ENCODE measurements around the gene BSCL2.

Gene BSCL2

GRCh38 chr11:62689421-62690183 lies 17.6 kb downstream of the BSCL2 start, which contains the start of gene LRRN4CL:
Gene LRRN4CL (minus strand): TSS chr11:62689530. CDS start chr11:62688508, 1,022 bp downstream.
- TF ChIP-seq, protein P1, sequence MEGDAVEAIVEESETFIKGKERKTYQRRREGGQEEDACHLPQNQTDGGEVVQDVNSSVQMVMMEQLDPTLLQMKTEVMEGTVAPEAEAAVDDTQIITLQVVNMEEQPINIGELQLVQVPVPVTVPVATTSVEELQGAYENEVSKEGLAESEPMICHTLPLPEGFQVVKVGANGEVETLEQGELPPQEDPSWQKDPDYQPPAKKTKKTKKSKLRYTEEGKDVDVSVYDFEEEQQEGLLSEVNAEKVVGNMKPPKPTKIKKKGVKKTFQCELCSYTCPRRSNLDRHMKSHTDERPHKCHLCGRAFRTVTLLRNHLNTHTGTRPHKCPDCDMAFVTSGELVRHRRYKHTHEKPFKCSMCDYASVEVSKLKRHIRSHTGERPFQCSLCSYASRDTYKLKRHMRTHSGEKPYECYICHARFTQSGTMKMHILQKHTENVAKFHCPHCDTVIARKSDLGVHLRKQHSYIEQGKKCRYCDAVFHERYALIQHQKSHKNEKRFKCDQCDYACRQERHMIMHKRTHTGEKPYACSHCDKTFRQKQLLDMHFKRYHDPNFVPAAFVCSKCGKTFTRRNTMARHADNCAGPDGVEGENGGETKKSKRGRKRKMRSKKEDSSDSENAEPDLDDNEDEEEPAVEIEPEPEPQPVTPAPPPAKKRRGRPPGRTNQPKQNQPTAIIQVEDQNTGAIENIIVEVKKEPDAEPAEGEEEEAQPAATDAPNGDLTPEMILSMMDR (IDR thresholded peaks at IDR 0.05; ENCODE audit: low read length), result no peak
- TF ChIP-seq EZH2 (optimal IDR thresholded peaks at IDR 0.05; ENCODE audit: low read depth, low read length) (no peak), EZH2phosphoT487 (IDR thresholded peaks at IDR 0.05; ENCODE audit: low read length) (no peak)
- H3F3A ChIP-seq (ENCODE audit: insufficient read depth, low read length), result no peaks in the 10 kb centered on the region
- H3K9me3 ChIP-seq (replicated peaks; ENCODE audit: insufficient read depth, low read length), result no peaks in the 10 kb centered on the region
- no peak within 1 kb of the TSS for H3K4me3 ChIP-seq (ENCODE audit: low read length)
- H3K79me2 ChIP-seq (ENCODE audit: low read length), result no peaks in the 10 kb centered on the region
- no peak within 1 kb of the TSS for H3K27ac ChIP-seq (ENCODE audit: low read length)
- H4K20me1 ChIP-seq (ENCODE audit: insufficient read depth, low read length), result no peaks in the 10 kb centered on the region
- H3K36me3 ChIP-seq (replicated peaks; ENCODE audit: insufficient read depth, low read length), result no peaks in the 10 kb centered on the region
- no peaks in the 10 kb centered on the region for H3K27me3 ChIP-seq (replicated peaks; ENCODE audit: insufficient read depth, low read length)
- H3K9ac ChIP-seq (ENCODE audit: low read length), result no peak within 1 kb of the TSS
- H3K4me2 ChIP-seq (ENCODE audit: low read depth, low read length), result no peak within 1 kb of the TSS
- no peaks in the 10 kb centered on the region for H3K9me2 ChIP-seq (replicated peaks; ENCODE audit: insufficient read depth, low read length)
- no peaks in the 10 kb centered on the region for H3K4me1 ChIP-seq (ENCODE audit: low read length)
- H2AFZ ChIP-seq (ENCODE audit: low read length), result no peak within 1 kb of the TSS
- no peak for DNase-seq

DNA sequence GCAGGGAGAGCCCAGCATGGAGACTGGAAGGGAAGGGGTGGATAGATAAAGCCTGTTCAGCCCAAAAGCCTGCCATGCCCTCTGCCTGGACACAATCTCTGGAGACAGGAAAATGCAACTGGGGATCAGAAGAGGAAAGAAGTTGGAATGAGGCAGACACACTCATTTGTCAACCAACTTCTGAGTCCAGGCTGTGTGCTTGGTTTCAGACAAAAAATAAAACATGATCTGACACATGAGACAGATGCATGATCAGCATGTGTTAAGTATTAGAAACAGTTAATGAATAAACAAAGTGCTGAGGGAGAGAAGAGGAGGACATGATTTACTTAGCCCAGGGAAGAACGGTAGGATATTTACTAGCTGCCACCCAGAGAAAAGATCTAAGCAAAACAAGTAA lies 18.7 kb downstream of the BSCL2 start:
- Histone ChIP-seq H3K9me2 (replicated peaks; ENCODE audit: insufficient read depth, low read length) (no peaks in the 10 kb centered on the region), H4K20me1 (ENCODE audit: insufficient read depth, low read length) (no peaks in the 10 kb centered on the region), H3K27me3 (replicated peaks; ENCODE audit: insufficient read depth, low read length) (no peaks in the 10 kb centered on the region), H3K27ac (ENCODE audit: low read length) (no peak overlapping the region), H3K4me3 (ENCODE audit: low read length) (no peak overlapping the region), H3K4me1 (ENCODE audit: low read length) (no peaks in the 10 kb centered on the region), H3K9me3 (replicated peaks; ENCODE audit: insufficient read depth, low read length) (no peaks in the 10 kb centered on the region), H3K79me2 (ENCODE audit: low read length) (no peaks in the 10 kb centered on the region), H3F3A (ENCODE audit: insufficient read depth, low read length) (no peaks in the 10 kb centered on the region), H3K36me3 (replicated peaks; ENCODE audit: insufficient read depth, low read length) (no peaks in the 10 kb centered on the region), H3K4me2 (ENCODE audit: low read depth, low read length) (no peak overlapping the region), H2AFZ (ENCODE audit: low read length) (no peak overlapping the region), H3K9ac (ENCODE audit: low read length) (no peak overlapping the region)
- DNase-seq, result no peak
- no peak for TF ChIP-seq EZH2phosphoT487 (IDR thresholded peaks at IDR 0.05; ENCODE audit: low read length)

- Histone ChIP-seq H3K9ac (ENCODE audit: low read length) (no peak overlapping the region), H3K9me3 (replicated peaks; ENCODE audit: insufficient read depth, low read length) (no peaks in the 10 kb centered on the region), H3K79me2 (ENCODE audit: low read length) (no peaks in the 10 kb centered on the region), H3K27ac (ENCODE audit: low read length) (no peak overlapping the region), H3K4me1 (ENCODE audit: low read length) (no peaks in the 10 kb centered on the region), H3F3A (ENCODE audit: insufficient read depth, low read length) (no peaks in the 10 kb centered on the region), H3K27me3 (replicated peaks; ENCODE audit: insufficient read depth, low read length) (no peaks in the 10 kb centered on the region), H3K9me2 (replicated peaks; ENCODE audit: insufficient read depth, low read length) (no peaks in the 10 kb centered on the region), H4K20me1 (ENCODE audit: insufficient read depth, low read length) (no peaks in the 10 kb centered on the region), H2AFZ (ENCODE audit: low read length) (no peak overlapping the region), H3K4me2 (ENCODE audit: low read depth, low read length) (no peak overlapping the region), H3K36me3 (replicated peaks; ENCODE audit: insufficient read depth, low read length) (no peaks in the 10 kb centered on the region), H3K4me3 (ENCODE audit: low read length) (no peak overlapping the region)
- DNase-seq, result no peak
- no peak for TF ChIP-seq EZH2phosphoT487 (IDR thresholded peaks at IDR 0.05; ENCODE audit: low read length)
Measured at GRCh38 chr11:62687508-62688396, 19.5 kb downstream of the BSCL2 start.

- no peak overlapping the region for H3K4me2 ChIP-seq (ENCODE audit: low read depth, low read length)
- no peak overlapping the region for H2AFZ ChIP-seq (ENCODE audit: low read length)
- no peaks in the 10 kb centered on the region for H3K36me3 ChIP-seq (replicated peaks; ENCODE audit: insufficient read depth, low read length)
- 0 out of 2 replicates have a peak, but pooled peaks cover 3% of the 10 kb centered on the region for H3F3A ChIP-seq (ENCODE audit: insufficient read depth, low read length)
- H3K9ac ChIP-seq (ENCODE audit: low read length), result no peak overlapping the region
- H3K27ac ChIP-seq (ENCODE audit: low read length), result no peak overlapping the region
- H3K9me2 ChIP-seq (replicated peaks; ENCODE audit: insufficient read depth, low read length), result no peaks in the 10 kb centered on the region
- TF ChIP-seq, protein P1 (IDR thresholded peaks at IDR 0.05; ENCODE audit: low read length), result no peak
- no peak for TF ChIP-seq EZH2 (optimal IDR thresholded peaks at IDR 0.05; ENCODE audit: low read depth, low read length)
- TF ChIP-seq EZH2phosphoT487 (IDR thresholded peaks at IDR 0.05; ENCODE audit: low read length), result no peak
- no peaks in the 10 kb centered on the region for H3K27me3 ChIP-seq (replicated peaks; ENCODE audit: insufficient read depth, low read length)
- no peak for DNase-seq
- H3K4me3 ChIP-seq (ENCODE audit: low read length), result no peak overlapping the region
- no peaks in the 10 kb centered on the region for H3K9me3 ChIP-seq (replicated peaks; ENCODE audit: insufficient read depth, low read length)
- peaks cover 7% of the 10 kb centered on the region; the same call in 1 of the 2 replicates for H3K4me1 ChIP-seq (ENCODE audit: low read length)
- H3K79me2 ChIP-seq (ENCODE audit: low read length), result peaks cover 17% of the 10 kb centered on the region
- no peaks in the 10 kb centered on the region for H4K20me1 ChIP-seq (ENCODE audit: insufficient read depth, low read length)
Measured at GRCh38 chr11:62682518-62682917, 24.7 kb downstream of the BSCL2 start.

Measured in MM.1S (cell line).